Stimulated activated CD4-positive, alpha-beta T cell treated with anti-CD3 and anti-CD28 coated beads, TNF-alpha, amount 100 ng/mL, for 48 hours (primary cell): ENCODE results near the gene DUSP1.

Experiments used
- DNase-seq, 3 donors: peaks; one replicate each; pipeline ENCODE4 v3.0.0-alpha.2; 2020; ENCODE audit warnings: low read depth in 3 of 3

DUSP1 gene

DNA sequence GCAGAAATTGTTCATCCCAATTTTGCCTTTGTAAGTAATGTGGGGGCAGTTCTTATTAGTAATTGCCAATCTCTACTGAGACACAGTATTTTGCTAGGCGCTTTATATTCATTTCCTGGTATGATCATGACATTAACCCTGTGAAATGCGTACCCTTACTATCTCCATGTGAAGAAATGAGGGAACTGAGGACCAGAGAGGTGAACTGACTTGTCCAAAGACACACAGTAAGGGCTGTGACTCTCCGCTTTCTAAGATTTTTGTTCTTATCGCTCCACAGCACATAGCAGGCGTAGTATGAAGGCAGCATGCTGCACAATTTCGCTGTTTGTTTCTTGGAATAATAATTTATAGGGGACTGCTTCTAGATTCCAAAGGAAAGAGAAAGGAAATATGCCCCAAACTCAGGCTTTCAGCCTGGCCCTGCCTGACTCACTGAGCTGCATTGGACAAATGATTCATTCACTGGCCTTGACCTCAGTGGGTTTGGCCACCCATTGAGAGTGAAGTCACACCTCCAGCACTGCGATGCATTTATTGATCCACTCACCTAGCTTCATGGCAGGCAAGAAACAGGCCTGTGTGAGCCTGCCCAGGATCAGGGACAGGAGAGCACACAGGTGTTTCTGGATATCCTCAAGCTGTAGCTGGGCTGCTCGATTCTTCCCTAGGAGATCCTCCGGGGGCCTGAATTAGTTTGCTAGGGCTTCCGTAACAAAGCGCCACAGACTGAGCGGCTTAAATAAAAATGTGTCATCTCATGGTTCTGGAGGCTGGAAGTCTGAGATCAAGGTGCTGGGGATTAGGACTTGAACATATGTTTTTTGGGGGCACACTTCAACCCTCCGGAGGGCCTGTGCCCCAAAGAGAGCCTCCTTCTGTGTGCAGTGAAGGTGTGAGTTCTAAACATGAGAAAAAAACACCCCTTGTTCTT lies 7.2 kb upstream of the DUSP1 start:
- DNase-seq = no peak

DNA sequence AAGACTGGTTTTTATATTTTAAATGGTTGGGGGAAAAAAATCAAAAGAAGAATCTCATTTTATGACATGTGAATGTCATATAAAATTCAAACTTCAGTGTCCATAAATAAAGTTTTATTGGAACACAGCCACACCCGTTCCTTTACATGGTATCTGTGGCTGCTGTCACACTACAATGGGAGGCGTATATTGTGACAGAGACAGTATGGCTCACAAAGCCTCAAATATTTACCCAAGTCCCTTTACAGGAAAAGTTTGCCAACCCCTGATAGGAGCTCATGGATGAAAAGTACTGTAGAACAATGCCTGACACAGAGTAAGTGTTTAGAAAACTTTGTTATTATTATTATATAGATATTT lies 5.2 kb upstream of the DUSP1 start:
- no peak for DNase-seq

DNA sequence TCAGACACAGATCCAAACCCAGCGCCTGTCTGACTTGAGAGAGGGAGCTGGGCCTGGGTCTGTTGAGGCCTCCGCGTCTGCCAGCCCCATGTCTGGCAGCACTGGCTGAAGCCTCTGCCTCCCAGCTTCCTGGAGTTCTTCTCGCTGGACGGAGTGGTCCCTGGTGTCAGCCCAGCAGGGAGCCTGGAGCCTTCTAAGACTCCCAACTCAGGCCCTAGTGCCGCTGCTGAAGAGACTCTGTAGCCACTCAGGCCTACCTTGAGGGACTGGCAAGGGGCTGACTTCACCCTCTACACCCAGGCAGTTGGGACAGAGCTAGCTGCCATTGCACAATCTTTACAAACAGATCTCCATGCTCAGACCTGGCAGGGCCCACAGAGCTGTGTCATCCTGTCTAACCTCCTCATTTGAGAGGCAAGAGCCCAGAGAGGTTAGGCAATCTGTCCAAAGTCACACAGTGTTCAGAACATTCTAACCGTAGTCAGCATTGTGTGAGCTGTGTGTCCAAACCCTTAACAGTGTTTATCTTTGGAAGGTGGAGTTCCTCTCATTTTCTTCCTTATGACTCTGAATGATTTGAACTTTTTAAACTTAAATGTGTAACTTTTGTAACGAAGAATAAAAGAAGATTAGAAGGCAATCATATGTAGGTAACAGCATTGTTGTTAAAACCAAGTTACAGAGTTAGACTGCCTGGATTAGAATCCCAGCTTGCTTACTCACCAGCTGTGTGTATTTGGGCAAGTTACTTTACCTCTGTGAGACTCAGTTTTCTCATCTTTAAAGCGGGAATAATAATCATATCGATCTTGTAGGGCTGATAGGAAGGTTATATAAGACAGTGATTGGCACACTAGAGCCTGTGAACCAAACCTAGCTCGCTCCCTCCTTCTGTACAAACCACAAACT lies 4.6 kb upstream of the DUSP1 start:
- DNase-seq = no peak

GRCh38 chr5:172774561-172775315 lies 3.7 kb upstream of the DUSP1 start:
- no peak for DNase-seq

DNA sequence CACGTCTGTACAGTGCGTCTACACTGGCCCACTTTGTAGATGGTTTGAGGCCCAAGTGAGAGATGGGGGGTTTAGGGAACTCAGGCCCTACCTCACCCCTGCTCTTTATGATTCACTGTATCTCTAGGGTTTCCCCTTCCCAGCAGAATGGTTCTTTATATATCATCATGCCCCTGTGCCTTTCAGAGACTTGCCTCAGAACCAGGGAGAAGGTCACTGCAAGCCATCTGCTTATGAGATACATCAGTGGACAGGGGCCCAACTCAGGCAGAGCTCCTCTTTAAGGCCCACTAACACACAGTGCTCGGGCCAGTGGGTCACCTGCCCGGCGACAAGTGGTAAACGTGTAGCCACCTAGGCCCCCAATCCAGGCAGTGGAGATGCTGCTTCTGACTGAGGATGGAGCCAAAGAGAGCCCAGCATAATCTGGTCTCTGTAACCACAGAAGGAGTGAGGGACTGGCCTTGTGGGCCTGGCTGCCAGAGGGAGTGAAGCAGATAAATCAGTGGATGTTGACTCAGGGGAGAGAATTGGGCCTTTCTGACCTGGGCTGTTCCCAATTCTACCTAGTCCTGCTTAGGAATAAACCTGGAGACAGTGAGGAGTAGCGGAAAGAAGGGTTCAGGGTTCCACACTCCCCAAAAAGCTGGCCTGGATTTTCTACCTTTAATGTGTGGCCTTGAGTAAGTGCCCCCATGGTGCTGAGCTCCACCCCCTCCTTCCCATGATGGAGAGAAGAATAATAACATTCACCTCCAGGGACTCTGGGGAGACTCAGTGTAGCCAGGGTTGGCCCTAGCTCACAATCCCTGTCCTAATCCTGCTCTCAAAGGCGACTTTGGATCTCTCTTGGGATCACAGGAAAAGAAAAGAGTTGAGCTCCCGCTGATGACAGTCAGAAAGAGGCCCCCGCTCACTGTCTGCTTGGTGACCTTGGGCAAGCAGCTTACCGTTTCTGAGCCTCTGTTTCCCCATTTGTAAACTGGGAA lies 2.8 kb upstream of the DUSP1 start:
- no peak for DNase-seq

DNA sequence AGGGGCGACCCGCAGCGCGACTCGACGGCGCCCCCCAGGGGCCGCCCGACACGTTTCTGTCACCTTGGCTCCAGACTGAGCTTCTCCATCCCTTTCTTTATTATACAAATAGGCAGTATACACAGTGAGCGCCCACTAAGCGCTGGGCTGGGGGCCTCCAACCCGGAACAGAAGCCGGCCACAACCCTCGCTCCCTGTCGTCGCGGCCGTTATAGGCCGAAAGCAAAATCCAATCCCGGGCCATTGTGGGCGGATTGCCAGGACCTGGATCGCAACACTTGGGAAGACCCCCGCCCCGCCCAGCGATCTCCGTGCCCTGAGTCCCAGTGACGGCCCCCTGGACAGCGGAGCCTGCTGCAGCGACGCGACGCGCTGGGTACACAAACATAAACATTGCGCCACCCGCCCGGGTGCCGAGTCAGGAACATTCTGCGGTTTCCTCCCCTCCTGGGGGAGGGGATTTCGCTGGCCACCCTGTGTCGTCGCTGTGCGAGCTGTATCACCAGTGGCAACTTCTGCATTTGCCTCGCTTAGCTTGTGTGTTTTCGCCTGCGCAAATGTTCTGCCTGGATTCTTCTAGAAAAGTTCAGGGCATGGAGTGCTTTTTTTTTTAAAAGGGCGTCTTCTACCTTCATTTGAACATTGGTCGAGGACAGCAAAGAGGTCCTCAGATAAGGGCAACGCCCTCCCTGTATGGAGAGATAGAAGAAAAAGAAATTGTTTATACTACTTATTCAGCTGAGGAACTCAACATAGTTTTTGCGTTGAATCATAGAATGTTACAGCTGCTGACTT lies 1.3 kb upstream of the DUSP1 start:
- DNase-seq = peak; percentile 51 to 71 (median 52)

- DNase-seq = peak in 1 of 3 donors; percentile 30
These were observed 580 bp upstream of the DUSP1 start for GRCh38 chr5:172771439-172772111.

GRCh38 chr5:172770374-172770674 lies 671 bp downstream of the DUSP1 start:
- DNase-seq = peak in 1 of 3 donors; percentile 47

GRCh38 chr5:172769616-172770373 lies 1.2 kb downstream of the DUSP1 start:
- no peak for DNase-seq

DNA sequence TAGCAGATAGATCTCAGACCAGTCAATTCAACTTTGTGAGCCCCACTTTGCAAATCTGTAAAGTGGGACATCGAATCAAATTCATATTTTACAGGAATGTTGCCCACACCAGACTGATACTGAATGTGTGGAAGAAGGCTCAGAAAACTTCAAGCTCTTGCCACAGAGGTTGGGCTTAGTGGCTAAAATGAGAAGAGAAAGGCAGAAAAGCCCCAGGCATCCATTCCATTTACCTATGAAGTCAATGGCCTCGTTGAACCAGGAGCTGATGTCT lies 1.7 kb downstream of the DUSP1 start:
- no peak for DNase-seq

DNA sequence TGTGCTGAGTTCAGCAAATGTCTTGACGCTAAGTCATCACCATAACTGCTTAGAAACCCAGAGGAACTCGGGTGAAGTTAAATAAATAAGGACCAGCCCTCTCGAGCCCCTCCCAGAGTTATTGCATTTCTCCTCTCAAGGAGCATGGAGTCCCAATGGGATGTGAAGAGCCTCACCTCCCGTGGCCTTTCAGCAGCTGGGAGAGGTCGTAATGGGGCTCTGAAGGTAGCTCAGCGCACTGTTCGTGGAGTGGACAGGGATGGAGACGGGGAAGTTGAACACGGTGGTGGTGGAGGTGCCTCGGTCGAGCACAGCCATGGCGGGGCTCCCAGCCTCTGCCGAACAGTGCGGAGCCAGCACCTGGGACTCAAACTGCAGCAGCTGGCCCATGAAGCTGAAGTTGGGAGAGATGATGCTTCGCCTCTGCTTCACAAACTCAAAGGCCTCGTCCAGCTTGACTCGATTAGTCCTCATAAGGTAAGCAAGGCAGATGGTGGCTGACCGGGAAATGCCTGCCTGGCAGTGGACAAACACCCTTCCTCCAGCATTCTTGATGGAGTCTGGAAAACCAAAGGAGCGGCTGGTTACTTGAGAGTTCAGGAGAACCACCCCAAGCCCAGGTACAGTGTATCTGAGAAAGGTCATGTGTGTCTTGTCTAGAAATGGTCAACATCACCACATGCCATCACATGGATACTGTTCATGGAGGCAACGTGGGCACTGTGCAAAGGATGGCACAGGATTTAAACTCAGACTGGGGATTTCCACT lies 2.2 kb downstream of the DUSP1 start:
- DNase-seq = no peak

DNA sequence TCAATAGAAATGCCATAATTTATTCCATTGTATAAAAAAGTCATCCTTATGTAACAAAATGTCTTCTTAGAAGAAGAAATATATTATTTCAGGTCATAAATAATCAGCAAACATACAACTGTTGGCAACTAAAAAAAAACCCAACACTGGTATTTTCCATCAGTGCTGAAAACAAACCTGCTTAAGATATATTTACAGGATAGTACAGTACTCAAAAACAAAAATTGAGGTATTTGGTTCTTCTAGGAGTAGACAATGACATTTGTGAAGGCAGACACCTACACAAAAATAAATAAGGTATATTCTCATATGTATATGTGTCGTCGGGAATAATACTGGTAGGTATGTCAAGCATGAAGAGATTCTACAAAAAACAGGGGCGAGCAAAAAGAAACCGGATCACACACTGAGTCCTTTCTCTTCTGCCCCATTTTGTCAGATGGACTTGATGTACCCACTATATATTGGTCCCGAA lies 2.9 kb downstream of the DUSP1 start:
- DNase-seq = no peak

DNA sequence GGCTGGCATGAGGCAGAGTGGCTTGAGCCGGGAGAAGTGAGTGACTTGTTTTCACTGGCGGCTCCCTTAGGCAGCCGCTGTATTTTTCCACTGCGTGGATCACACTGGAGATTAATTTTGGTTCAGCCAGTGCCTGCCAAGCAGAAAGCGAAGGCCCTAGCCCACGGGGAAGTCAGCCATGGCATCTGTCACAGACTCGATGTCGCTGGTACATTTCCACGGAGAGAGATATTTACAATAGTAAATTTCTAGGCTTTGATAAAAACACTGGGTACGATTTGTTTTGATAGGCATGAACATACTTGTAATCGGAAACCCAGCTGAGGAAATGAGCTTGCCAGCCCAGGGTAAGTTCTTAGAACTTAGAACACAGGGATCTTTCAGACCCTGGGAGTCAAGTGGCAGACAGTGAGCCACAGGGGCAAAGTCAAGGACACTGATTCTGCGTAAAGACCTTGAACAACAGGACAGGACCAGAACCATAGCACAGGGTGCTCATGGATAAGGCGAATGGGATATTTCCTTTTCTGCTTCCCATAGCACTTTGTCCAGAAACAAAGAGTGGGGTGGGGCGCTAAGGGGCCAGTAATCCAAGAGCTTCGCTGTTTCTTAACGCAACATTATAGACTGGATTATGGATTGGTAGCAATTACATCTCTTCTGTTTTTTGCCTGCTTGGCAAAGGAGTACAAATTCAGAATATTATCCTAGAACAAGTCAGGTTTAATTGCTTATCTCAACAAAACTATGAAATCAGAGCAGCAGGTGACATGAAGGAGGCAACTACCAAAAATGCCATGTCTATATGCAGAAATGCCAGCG lies 4.5 kb downstream of the DUSP1 start:
- DNase-seq = no peak

DNA sequence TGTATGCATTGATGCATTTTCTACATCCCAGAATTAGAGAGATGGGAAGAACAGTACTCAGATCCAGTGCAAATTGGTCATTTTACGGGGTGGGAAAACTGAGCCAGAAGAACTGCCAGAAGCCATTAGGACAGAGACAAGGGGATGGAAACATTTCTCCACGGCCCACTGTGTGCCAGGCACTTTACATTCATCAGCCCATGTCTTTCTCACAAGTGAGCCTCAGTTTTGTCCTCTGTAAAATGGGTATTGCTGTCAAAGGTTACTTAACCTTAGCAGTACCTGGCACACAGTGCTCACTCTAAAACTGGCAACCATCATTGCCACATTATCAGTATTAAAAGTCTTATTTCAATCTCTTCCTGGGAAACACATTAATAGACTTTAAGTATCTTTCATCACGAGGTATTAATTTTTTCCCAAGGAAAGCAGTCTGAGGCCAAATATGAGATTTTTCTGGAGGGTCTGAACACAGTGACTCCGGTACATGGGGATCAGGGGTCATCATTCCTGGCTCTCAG lies 5.2 kb downstream of the DUSP1 start:
- DNase-seq = no peak

GRCh38 chr5:172764861-172765765 lies 5.9 kb downstream of the DUSP1 start:
- peak; percentile 85 to 86 (median 86) for DNase-seq

GRCh38 chr5:172763120-172763464 lies 7.9 kb downstream of the DUSP1 start:
- DNase-seq = no peak
